NCI-H2171 treated with DMSO at 0.1 percent for 48 hours (cell line): ENCODE data around the gene TP63.
A peak's percentile ranks its signal among the peaks of the same experiment; 100 is the strongest.
"Not testable (repeated sequence)": the region's sequence is repeated elsewhere in the genome, so short reads cannot be mapped to it uniquely, and the experiment has no call there.

Experiments
- DNase-seq: peaks from one replicate; lab custom pipeline; 2025; lab: John Stamatoyannopoulos, UW

Gene TP63

GRCh38 chr3:189726277-189726676, 95.1 kb downstream of the TP63 start:
- no peak for DNase-seq

- DNase-seq: no peak
These were observed 96.0 kb downstream of the TP63 start for GRCh38 chr3:189727158-189727557.

- DNase-seq: no peak
These were observed 96.7 kb downstream of the TP63 start for GRCh38 chr3:189727898-189728297.

GRCh38 chr3:189728915-189729314, 97.7 kb downstream of the TP63 start:
- DNase-seq: no peak

- no peak for DNase-seq
These were observed 102.9 kb downstream of the TP63 start for GRCh38 chr3:189734061-189734460.

GRCh38 chr3:189735913-189736312, 104.7 kb downstream of the TP63 start:
- DNase-seq: no peak

- DNase-seq: no peak
These were observed 105.9 kb downstream of the TP63 start for GRCh38 chr3:189737071-189737470.

- no peak for DNase-seq
These were observed 106.4 kb downstream of the TP63 start for GRCh38 chr3:189737619-189738018.

GRCh38 chr3:189739378-189739777, 108.2 kb downstream of the TP63 start:
- DNase-seq: no peak

- no peak for DNase-seq
These were observed 109.0 kb downstream of the TP63 start for GRCh38 chr3:189740156-189740555.

- DNase-seq: no peak
These were observed 113.0 kb downstream of the TP63 start for GRCh38 chr3:189744235-189744634.

- DNase-seq: no peak
These were observed 114.4 kb downstream of the TP63 start for GRCh38 chr3:189745622-189746021.

- no peak for DNase-seq
These were observed 116.9 kb downstream of the TP63 start for GRCh38 chr3:189748046-189748445.

GRCh38 chr3:189750972-189751371, 119.8 kb downstream of the TP63 start:
- not testable (repeated sequence) for DNase-seq

GRCh38 chr3:189754356-189754755, 123.2 kb downstream of the TP63 start:
- no peak for DNase-seq

- peak; percentile 13 for DNase-seq
These were observed 125.4 kb downstream of the TP63 start for GRCh38 chr3:189756582-189757078.

- no peak for DNase-seq
These were observed 127.0 kb downstream of the TP63 start for GRCh38 chr3:189758186-189758585.

- DNase-seq: no peak
These were observed 135.2 kb downstream of the TP63 start for GRCh38 chr3:189766416-189766815.

- DNase-seq: no peak
These were observed 140.8 kb downstream of the TP63 start for GRCh38 chr3:189771842-189772450.

GRCh38 chr3:189772584-189772983, 141.4 kb downstream of the TP63 start:
- DNase-seq: no peak

- no peak for DNase-seq
These were observed 141.9 kb downstream of the TP63 start for GRCh38 chr3:189773056-189773455.

GRCh38 chr3:189776149-189776824, 145.1 kb downstream of the TP63 start:
- DNase-seq: no peak

GRCh38 chr3:189778340-189778950, 147.3 kb downstream of the TP63 start:
- DNase-seq: no peak
